HG02588 (cell line): ENCODE measurements around the gene COL9A3.
"Not testable (repeated sequence)": the region's sequence is repeated elsewhere in the genome, so short reads cannot be mapped to it uniquely, and the experiment has no call there.

Experiments
- ATAC-seq: cut with Tn5 transposase; IDR thresholded peaks from one replicate; pipeline ENCODE4 v1.9.1; 2021; ENCODE audit warnings: mild to moderate bottlenecking, moderate library complexity; ENCODE audit not compliant: unreplicated experiment

The COL9A3 gene

GRCh38 chr20:62832951-62833391, 16.1 kb downstream of the COL9A3 start:
- ATAC-seq, result peak; percentile 27

DNA sequence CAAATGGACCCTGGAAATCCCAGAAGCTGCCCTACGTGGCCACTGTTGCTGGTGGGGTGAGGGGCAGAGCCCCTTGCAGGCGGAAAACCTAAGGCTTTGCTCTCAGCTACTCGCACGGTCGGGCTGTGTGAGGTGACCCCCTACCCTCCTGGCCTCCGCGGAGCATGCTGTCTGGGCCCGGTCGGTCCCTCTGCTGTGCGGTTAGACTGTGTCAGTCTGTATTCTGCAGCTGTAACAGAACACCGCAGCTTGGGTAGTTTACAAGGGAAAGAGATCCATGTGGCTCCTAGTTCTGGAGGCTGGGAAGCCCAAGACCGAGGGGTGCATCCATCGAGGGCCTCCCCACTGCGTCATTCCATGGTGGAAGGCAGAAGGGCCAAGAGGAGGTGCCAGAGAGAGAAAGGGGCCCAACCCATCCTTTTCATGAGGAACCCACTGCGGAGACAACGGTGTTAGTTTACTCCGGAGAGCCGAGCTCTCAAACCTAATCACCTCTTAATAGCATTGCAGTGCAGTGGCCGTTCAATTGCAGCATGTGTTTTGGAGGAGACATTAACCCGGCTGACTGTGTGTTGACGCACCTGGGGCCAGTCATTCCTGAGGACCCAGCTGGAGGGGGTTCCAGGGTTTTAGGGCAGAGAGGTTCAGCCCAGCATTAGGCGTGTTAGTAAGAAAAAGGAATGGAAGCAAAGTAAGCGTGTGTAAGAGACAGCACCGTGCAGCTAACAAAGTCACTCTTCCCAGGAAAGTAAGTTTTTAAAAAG, 18.3 kb downstream of the COL9A3 start:
- ATAC-seq, result no peak

DNA sequence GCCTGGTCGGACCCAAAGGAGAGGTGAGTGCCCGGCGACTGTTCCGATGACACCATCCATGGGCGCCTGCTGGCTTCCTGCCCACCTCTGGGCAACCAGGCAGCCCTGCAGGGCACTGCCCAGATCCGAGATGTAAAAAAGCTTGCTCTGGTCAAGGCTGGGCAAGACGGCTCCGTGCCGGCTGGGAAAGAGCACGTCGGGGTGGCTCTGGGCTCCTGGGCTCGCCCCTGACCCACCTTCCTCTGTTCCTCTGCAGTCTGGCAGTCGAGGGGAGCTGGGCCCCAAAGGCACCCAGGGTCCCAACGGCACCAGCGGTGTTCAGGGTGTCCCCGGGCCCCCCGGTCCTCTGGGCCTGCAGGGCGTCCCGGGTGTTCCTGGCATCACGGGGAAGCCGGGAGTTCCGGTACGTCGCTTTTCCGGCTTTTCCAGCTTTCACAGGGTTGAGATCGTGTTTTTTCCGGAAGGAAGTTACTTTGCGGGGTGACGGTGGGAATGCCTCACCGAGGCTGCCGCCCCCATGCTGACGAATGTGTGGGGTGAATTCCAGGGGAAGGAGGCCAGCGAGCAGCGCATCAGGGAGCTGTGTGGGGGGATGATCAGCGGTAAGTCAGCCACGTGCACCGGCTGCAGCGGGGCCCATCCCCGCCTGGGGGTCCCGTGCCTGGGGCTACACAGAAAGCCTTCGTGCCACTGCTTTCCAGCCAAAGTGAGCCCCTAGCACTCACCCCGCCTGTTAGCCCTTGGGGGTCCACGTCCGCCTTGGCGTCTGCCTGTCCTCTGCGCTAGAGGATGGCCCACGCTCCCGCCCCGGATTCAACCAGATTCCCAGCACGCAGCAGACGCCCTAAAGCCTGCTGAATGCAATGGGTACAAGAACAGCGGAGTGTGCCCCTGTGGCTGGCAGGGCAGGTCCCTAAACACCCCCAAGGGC, 19.3 kb downstream of the COL9A3 start:
- no peak for ATAC-seq

DNA sequence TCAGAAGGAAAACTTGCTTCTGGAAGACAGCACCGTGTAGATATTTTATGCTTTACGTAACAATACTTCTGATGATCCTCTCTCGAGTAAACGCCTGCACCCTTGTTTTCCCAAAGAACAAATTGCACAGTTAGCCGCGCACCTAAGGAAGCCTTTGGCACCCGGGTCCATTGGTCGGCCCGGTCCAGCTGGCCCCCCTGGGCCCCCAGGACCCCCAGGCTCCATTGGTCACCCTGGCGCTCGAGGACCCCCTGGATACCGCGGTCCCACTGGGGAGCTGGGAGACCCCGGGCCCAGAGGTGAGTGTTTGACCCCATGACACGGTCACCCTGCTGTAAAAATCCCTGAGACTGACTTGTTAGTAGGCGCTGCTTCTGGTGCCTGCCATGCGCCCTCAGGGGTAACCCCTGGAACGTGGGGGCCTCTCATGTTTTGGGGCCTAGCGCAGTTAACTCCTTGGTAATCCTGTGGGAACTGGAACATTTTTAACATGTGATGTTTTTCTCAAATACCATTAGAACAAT, 20.2 kb downstream of the COL9A3 start:
- no peak for ATAC-seq

- no peak for ATAC-seq
These were observed 20.9 kb downstream of the COL9A3 start for GRCh38 chr20:62837790-62838127.

- peak; percentile 58 for ATAC-seq
These were observed 21.5 kb downstream of the COL9A3 start for GRCh38 chr20:62838128-62838891.

- no peak for ATAC-seq
These were observed 22.4 kb downstream of the COL9A3 start for GRCh38 chr20:62839261-62839660.

- no peak for ATAC-seq
These were observed 23.0 kb downstream of the COL9A3 start for GRCh38 chr20:62839816-62840215.

GRCh38 chr20:62840244-62841197, 23.7 kb downstream of the COL9A3 start:
- ATAC-seq, result no peak

DNA sequence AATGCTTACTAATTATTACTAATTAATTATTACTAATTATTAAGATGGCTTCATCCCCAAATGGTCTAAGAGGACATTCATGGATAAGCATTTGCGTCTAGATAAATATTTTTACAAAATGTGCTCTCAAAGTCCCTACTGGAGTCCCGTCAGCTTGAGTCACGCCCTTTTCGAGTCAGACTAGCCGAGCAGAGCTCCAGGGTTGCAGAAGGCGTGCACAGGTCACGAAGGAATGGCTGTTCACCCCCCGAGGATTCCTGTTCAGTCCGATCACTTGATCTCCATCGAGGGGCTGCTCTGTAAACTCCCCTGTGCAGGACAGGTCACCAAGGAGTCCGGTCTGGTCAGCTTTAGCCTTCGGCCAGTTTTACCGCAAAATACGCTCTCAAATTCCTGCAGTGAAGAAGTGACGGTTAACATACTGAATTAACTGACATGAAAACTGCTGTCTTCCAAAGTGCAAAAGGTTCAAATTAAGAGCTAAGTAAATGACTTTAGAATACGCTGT, 24.9 kb downstream of the COL9A3 start:
- ATAC-seq, result no peak

DNA sequence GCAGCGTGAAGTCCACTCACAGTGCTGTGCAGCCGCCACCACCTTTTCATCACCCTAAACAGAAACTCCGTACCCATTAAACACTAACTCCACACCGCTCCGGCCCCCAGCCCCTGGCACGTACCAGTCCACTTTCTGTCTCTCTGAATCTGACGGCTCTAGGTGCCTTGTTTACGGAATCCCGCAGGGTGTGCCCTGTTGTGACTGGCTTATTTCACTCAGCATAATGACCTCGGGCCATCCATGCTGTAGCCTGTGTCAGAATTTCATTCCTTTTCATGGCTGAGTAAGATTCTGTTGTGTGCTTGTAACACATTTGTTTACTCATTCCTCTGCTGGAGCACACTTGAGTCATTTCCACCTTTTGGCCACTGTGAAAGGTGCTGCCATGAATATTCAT, 26.8 kb downstream of the COL9A3 start:
- no peak for ATAC-seq

- no peak for ATAC-seq
These were observed 27.3 kb downstream of the COL9A3 start for GRCh38 chr20:62844182-62844581.

- ATAC-seq, result no peak
These were observed 28.7 kb downstream of the COL9A3 start for GRCh38 chr20:62845416-62846160.

DNA sequence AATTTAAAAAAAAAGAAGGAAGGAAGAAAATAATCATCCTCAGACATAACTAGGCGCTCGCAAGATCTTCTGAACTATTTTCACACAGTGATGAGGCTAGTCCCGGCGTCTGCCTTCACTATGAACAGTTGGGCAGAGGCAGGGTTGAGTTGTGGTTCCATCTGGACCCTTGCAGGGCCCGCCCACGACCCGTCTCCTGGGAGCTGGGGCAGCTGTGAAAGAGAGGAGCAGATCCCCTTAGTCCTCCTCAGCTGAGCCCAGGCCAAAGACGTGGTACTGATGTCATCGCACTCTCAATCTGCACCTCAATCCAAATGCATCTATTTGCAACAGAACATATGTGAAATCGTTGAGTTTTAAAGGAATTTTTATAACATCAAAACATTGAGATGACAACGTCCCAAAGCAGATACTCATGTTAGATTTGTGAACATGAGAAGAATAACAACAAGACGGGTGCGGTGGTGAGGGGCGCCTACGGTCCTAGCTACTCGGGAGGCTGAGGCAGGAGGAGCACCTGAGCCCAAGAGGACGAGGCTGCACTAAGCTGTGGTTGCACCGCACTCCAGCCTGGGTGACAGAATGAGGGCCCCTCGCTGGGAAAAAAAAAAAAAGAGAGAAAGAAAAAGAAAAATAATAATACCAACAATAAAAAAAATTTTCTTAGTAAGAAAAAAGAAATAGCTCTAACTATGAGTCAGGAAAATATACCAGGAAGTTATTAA, 29.5 kb downstream of the COL9A3 start:
- no peak for ATAC-seq

DNA sequence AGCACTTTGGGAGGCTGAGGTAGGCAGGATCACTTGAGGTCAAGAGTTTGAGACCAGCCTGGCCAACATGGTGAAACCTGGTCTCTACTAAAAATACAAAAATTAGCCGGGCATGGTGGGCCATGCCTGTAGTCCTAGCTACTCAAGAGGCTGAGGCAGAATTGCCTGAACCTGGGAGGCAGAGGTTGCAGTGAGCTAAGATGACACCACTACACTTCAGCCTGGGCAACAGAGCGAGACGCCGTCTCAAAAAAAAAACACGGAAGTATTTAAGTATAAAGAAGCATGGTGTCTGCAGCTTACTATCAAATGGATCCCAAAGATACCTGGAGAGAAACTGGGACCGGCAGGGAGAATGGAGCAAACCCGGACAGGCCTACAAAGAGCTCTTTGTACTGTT, 32.1 kb downstream of the COL9A3 start:
- not testable (repeated sequence) for ATAC-seq

DNA sequence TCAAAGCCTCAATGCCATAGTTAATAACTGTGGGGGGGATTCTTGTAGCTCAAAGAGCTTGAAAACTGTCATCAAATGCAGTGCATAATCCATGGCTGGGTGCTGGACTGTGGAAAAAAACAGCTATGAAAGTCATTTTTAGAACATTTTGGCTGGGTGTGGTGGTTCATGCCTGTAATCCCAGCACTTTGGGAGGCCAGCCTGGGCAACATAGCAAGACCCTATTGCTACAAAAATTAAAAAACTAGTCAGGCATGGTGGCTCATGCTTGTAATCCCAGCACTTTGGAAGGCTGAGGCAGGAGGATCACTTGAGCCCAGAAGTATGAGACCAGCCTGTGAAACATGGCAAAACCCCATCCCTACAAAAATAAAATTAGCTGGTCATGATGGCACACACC, 32.6 kb downstream of the COL9A3 start:
- ATAC-seq, result no peak

DNA sequence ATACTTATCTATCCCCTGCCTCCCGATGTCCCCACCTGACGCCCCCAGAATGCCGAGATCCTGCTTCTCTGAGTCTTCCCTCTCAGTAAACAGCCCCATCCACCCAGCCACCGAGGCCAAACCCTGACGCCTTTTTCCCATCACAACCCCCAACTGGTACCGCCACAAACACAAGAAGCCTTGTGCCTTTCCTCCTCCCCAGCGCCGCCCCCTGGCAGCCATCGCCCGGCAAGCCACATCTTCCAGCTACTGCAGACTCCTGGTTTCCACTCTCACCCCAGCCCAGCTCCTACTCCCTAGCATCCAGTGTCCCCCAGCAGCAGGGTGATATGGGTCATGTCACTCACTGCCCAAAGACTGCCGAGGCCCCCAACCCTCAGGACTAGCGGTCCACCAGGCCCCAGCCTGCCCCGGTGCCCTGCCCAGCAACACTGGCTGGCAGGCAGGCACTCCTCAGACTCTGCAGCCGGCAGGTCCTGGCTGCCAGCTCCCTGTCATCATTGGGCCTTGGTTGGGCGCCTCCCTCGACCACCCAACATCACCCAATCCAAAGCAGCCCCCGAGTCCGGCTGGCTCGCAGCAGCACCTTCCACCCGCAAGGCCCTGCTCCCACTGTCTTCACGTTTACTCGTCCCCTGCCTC, 33.6 kb downstream of the COL9A3 start:
- ATAC-seq, result no peak

DNA sequence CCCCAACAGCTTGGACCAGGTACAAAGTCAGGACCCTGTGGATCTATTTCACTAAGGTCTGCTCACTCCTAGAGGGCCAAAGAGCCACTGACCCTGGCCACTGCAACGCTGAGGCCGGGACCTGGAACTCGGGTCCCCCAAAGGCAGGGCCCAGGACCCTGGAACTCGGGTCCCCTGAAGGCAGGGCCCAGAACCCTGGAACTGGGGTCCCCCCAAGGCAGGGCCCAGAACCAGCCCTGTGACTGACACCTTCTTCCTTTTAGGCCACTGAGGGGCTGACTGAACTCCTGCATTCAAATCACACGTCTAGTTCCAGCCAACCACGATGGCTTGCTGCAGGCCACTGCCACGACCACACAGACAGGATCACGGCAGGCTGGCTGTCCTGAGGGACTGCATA, 35.3 kb downstream of the COL9A3 start:
- ATAC-seq, result no peak
